GM12878 (cell line): ENCODE measurements around the gene ACOT7. TPM values are rescaled to one million over a fixed set of nuclear protein-coding genes. Genes with fewer than 3 reads are reported as not detected.

Experiments
- ATAC-seq: fragments of 200-7000 bp; cut with Tn5 transposase; 3 replicates; pipeline ENCODE4 v1.9.1; 2020; ENCODE audit warnings: mild to moderate bottlenecking, moderate library complexity
- BruUV-seq: library from RNA; stranded (reverse); fragments of 400-500 nt; replicated peaks from 2 replicates; lab custom pipeline; 2021; lab: Mats Ljungman, UMichigan
- CTCF ChIA-PET: fragments of 300-600 bp; sonication (Branson Sonifier 250); formaldehyde crosslinking; extraction: SDS; loops from one replicate; lab custom pipeline; 2021; ENCODE audit warnings: inconsistent platforms; lab: Yijun Ruan, JAX
- POLR2A ChIA-PET: fragments of 350-600 bp; formaldehyde crosslinking; extraction: SDS; loops from one replicate; lab custom pipeline; 2021; ENCODE audit warnings: inconsistent platforms; lab: Charles Lee
- RAD21 ChIA-PET: fragments of 300-600 bp; sonication (Branson Sonifier 250); formaldehyde crosslinking; loops from one replicate; lab custom pipeline; 2023; ENCODE audit warnings: antibody characterized with exemption; ENCODE audit not compliant: unreplicated experiment; lab: Charles Lee
- SMC1A ChIA-PET: fragments of 300-600 bp; sonication (Branson Sonifier 250); formaldehyde crosslinking; loops from one replicate; lab custom pipeline; 2023; ENCODE audit not compliant: unreplicated experiment, uncharacterized antibody; lab: Charles Lee
- DNase-seq: peaks from one replicate; pipeline ENCODE4 v3.0.0-alpha.2; 2011; ENCODE audit warnings: low read depth, low spot score
- FAIRE-seq: peaks from 3 replicates; lab custom pipeline; 2011; peaks lifted over from hg19 to GRCh38; lab: Jason Lieb, UNC
- H2AFZ ChIP-seq: 2 replicates; pipeline ENCODE4 v1.6.0; 2011; ENCODE audit warnings: low read depth, low read length, control low read depth; ENCODE audit not compliant: control insufficient read depth
- H3K27ac ChIP-seq: 2 replicates; pipeline ENCODE4 v1.5.1; 2011; ENCODE audit warnings: control low read depth; ENCODE audit not compliant: control insufficient read depth, insufficient read depth
- H3K27me3 ChIP-seq, 2 experiments: replicated peaks in 1 of 2; 2 replicates each; pipeline versions ENCODE4 v1.6.0 to v1.6.1; 2011; ENCODE audit warnings: low read length in 1 of 2; ENCODE audit not compliant: control insufficient read depth in 2 of 2, insufficient read depth in 2 of 2
- H3K36me3 ChIP-seq, 2 experiments: 2 replicates each; pipeline ENCODE4 v1.5.1; 2011; ENCODE audit warnings: low read length in 1 of 2; ENCODE audit not compliant: control insufficient read depth in 2 of 2, insufficient read depth in 2 of 2
- H3K4me1 ChIP-seq: 2 replicates; pipeline ENCODE4 v1.6.1; 2011; ENCODE audit warnings: mild to moderate bottlenecking, low read length, moderate library complexity, mixed read lengths; ENCODE audit not compliant: control insufficient read depth, insufficient read depth
- H3K4me2 ChIP-seq: 2 replicates; pipeline ENCODE4 v1.6.0; 2011; ENCODE audit warnings: control low read depth; ENCODE audit not compliant: control insufficient read depth, insufficient read depth
- H3K4me3 ChIP-seq: fragments of 200-600 bp; sonication (generic); 2 replicates; pipeline ENCODE4 v1.5.1; 2016
- H3K79me2 ChIP-seq: 2 replicates; pipeline ENCODE4 v1.6.0; 2011; ENCODE audit warnings: low read length; ENCODE audit not compliant: control insufficient read depth, insufficient read depth
- H3K9ac ChIP-seq: 2 replicates; pipeline ENCODE4 v1.8.0; 2011; ENCODE audit warnings: low read length, control low read depth, mixed read lengths; ENCODE audit not compliant: control insufficient read depth, insufficient read depth
- H3K9me3 ChIP-seq: replicated peaks from 3 replicates; pipeline ENCODE4 v1.5.1; 2011; ENCODE audit warnings: mild to moderate bottlenecking, low read length; ENCODE audit not compliant: control insufficient read depth, insufficient read depth
- H4K20me1 ChIP-seq: 2 replicates; pipeline ENCODE4 v1.6.0; 2011; ENCODE audit not compliant: control insufficient read depth, insufficient read depth
- KAT2A ChIP-seq: conservative IDR thresholded peaks from 2 replicates; pipeline ENCODE4 v1.6.1; 2011; ENCODE audit warnings: low read depth, low read length; ENCODE audit not compliant: control insufficient read depth
- KDM1A ChIP-seq: fragments of 200-600 bp; sonication (generic); IDR thresholded peaks from 2 replicates; pipeline ENCODE4 v1.6.1; 2016; ENCODE audit warnings: borderline replicate concordance
- SRF ChIP-seq, 2 experiments: IDR thresholded peaks; 2 replicates each; pipeline ENCODE4 v1.6.1; 2011; ENCODE audit warnings: low read depth in 2 of 2, low read length in 2 of 2, mild to moderate bottlenecking in 1 of 2, moderate library complexity in 1 of 2
- ZNF622 ChIP-seq: fragments of 450-650 bp; IDR thresholded peaks from 2 replicates; pipeline ENCODE4 v1.6.1; 2017; ENCODE audit warnings: mild to moderate bottlenecking, inconsistent platforms
- WGBS: methylation state at CpG from one replicate; pipeline ENCODE4 v1.1.6; 2016; ENCODE audit warnings: low lambda C conversion rate; ENCODE audit not compliant: insufficient replicate concordance, insufficient coverage; ENCODE audit errors: missing lambda C conversion rate; 5-methylcytosine and 5-hydroxymethylcytosine counted together
- in situ Hi-C: fragments of 300-500 bp; cut with MboI; formaldehyde crosslinking; loops from 9 replicates; pipeline ENCODE4 v1.14.3; 2018; ENCODE audit warnings: mixed read lengths
- intact Hi-C: fragments of 100-400 bp; cut with micrococcal nuclease; formaldehyde crosslinking; loops from one replicate; pipeline ENCODE4 v1.14.2; 2022; ENCODE audit not compliant: unreplicated experiment
- polyA plus RNA-seq, 11 experiments: library from polyadenylated mRNA; depleted of rRNA in 4 of 11; unstranded in 6 of 11; stranded (reverse) in 5 of 11; fragments of >200 nt; fragmentation: Nextera tagmentation in 4 of 11; fragmentation: Illumina TruSeq in 1 of 11; extraction: Ambion mirVana in 4 of 11; extraction: Trizol in 1 of 11; gene quantifications; 1 replicate in 1 of 11; 2 replicates in 10 of 11; pipeline versions ENCODE4 v1.2.1 to v1.2.3, GENCODE V29; 2011 to 2016; ENCODE audit warnings: inconsistent platforms in 2 of 11, missing spikeins in 2 of 11, low read depth in 1 of 11
- total RNA-seq, 4 experiments: library from RNA; depleted of rRNA in 3 of 4; stranded (reverse); fragments of >200 nt in 3 of 4; fragmentation: Illumina TruSeq in 1 of 4; extraction: Trizol in 1 of 4; gene quantifications; 2 replicates each; pipeline versions ENCODE4 v1.2.1 to v1.2.3, GENCODE V29; 2013 to 2021
- TF ChIP-seq, protein P1 (sequence below): fragments of 450-650 bp; IDR thresholded peaks from 2 replicates; pipeline ENCODE4 v1.6.1; 2017; ENCODE audit warnings: mild to moderate bottlenecking, low read depth, inconsistent platforms; ENCODE audit not compliant: poor library complexity, severe bottlenecking
- TF ChIP-seq, protein P2 (sequence below): fragments of 150-350 bp; IDR thresholded peaks from 2 replicates; pipeline ENCODE4 v1.6.1; 2014; ENCODE audit warnings: mild to moderate bottlenecking, low read depth, low read length

Gene ACOT7
- total and polyA plus RNA-seq, 10 of the 15 experiments (the other 5 are each of a cell fraction or from before 2014, with no cell fraction given), result 8.9 to 206 (median 61.2) TPM

DNA sequence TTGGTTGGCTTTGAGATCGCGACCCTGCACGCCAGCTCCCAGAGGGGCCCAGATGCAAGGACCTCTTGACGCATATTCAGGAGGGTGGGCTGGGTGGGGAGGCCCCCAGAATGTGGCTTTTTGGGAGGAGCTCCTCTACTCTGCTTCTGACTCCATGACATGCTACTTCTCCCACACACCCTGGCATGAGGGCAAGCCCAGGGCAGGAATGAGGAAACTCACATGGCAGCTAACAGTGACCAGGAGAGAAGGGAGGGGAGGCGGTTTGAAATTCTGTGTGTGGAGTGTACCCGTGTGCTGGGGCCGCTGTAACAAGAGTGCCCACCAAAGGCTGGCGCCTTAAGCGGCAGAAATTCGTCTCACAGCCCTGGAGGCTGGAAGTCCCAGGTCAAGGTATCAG is 71.4 kb downstream of the ACOT7 start:
- Histone ChIP-seq H4K20me1 (no peaks in the 10 kb centered on the region), H3K27me3 (no peaks in the 10 kb centered on the region), H3K27ac (no peak overlapping the region), H3K4me3 (no peak overlapping the region), H3K9me3 (no peaks in the 10 kb centered on the region), H2AFZ (no peak overlapping the region), H3K9ac (no peak overlapping the region), H3K79me2 (no peaks in the 10 kb centered on the region), H3K4me1 (no peaks in the 10 kb centered on the region), H3K4me2 (no peak overlapping the region), H3K36me3 (peaks cover 0 to 11% of the 10 kb centered on the region in 2 experiments; a peak in 3 of 4 replicates)
- intact Hi-C loops, result no loop called here
- POLR2A ChIA-PET, result no interaction called here
- FAIRE-seq (no peak), ATAC-seq (no peak), DNase-seq (no peak)
- CTCF ChIA-PET, result no interaction called here
- in situ Hi-C loops, result no loop called here
- TF ChIP-seq SRF (IDR thresholded peaks at IDR 0.05; ENCODE audit: low read depth in 2 of 2, low read length in 2 of 2), result no peak
- TF ChIP-seq, protein P1, sequence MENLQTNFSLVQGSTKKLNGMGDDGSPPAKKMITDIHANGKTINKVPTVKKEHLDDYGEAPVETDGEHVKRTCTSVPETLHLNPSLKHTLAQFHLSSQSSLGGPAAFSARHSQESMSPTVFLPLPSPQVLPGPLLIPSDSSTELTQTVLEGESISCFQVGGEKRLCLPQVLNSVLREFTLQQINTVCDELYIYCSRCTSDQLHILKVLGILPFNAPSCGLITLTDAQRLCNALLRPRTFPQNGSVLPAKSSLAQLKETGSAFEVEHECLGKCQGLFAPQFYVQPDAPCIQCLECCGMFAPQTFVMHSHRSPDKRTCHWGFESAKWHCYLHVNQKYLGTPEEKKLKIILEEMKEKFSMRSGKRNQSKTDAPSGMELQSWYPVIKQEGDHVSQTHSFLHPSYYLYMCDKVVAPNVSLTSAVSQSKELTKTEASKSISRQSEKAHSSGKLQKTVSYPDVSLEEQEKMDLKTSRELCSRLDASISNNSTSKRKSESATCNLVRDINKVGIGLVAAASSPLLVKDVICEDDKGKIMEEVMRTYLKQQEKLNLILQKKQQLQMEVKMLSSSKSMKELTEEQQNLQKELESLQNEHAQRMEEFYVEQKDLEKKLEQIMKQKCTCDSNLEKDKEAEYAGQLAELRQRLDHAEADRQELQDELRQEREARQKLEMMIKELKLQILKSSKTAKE, result no peak
- TF ChIP-seq, protein P2, sequence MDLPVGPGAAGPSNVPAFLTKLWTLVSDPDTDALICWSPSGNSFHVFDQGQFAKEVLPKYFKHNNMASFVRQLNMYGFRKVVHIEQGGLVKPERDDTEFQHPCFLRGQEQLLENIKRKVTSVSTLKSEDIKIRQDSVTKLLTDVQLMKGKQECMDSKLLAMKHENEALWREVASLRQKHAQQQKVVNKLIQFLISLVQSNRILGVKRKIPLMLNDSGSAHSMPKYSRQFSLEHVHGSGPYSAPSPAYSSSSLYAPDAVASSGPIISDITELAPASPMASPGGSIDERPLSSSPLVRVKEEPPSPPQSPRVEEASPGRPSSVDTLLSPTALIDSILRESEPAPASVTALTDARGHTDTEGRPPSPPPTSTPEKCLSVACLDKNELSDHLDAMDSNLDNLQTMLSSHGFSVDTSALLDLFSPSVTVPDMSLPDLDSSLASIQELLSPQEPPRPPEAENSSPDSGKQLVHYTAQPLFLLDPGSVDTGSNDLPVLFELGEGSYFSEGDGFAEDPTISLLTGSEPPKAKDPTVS, result no peak
- TF ChIP-seq KAT2A, result no peak
- TF ChIP-seq KDM1A, result no peak
- TF ChIP-seq ZNF622, result no peak
- SMC1A ChIA-PET, result no interaction called here
- no TSS peak for BruUV-seq
- WGBS, result 86% methylated on average over 7 of the region's 10 CpGs
- RAD21 ChIA-PET, result no interaction called here
